K562 (cell line): ENCODE data around the gene SLC27A4.

Experiments used
- CTCF ChIP-seq, 3 experiments: IDR thresholded peaks in 2 of 3; conservative IDR thresholded peaks in 1 of 3; 2 replicates each; pipeline ENCODE4 v1.5.1; 2011 to 2012; ENCODE audit warnings: low read length in 3 of 3, mild to moderate bottlenecking in 3 of 3, control low read depth in 2 of 3, improper control_type of control experiment in 1 of 3, inconsistent platforms in 1 of 3, low read depth in 1 of 3, mixed read lengths in 1 of 3, moderate library complexity in 1 of 3; ENCODE audit not compliant: insufficient read depth in 2 of 3
- ELF4 ChIP-seq: fragments of 450-650 bp; formaldehyde crosslinking; IDR thresholded peaks from 2 replicates; pipeline ENCODE4 v1.4.0; 2022; ENCODE audit warnings: missing genetic modification characterization
- FOXP1 ChIP-seq: sonication (generic); formaldehyde crosslinking; IDR thresholded peaks from 2 replicates; pipeline ENCODE4 v1.8.0; 2022; ENCODE audit warnings: mild to moderate bottlenecking, missing genetic modification reagents
- HCFC1 ChIP-seq: IDR thresholded peaks from 2 replicates; pipeline ENCODE4 v1.6.1; 2012; ENCODE audit warnings: low read depth, low read length, improper control_type of control experiment

- TF ChIP-seq HCFC1 (no peak), FOXP1 (no peak), ELF4 (CRISPR knock-in tag) (no peak), CTCF (IDR thresholded peaks at IDR 0.05 in 2 of 3, conservative IDR thresholded peaks at IDR 0.05 in 1 of 3; ENCODE audit: insufficient read depth in 2 of 3, low read depth in 1 of 3, low read length in 3 of 3) (no peak)
Observed at GRCh38 chr9:128369024-128369706, 28.8 kb downstream of the SLC27A4 start.
